Tibial artery (tissue), 4 donors: ENCODE data around the gene DTNB.

Experiments
- DNase-seq, 2 donors: peaks; one replicate each; pipeline ENCODE4 v3.0.0-alpha.2; 2019
- H3K27ac ChIP-seq, 2 donors: fragments of 200-600 bp; sonication (generic) in 1 of 2; 1 replicate in 1 of 2; 2 replicates in 1 of 2; pipeline ENCODE4 v1.5.1; 2018 to 2019; ENCODE audit warnings: mild to moderate bottlenecking in 1 of 2
- H3K27me3 ChIP-seq, 2 donors: fragments of 200-600 bp; sonication (generic) in 1 of 2; one replicate each; pipeline versions ENCODE4 v1.5.1 to v1.6.0; 2016 to 2019
- H3K36me3 ChIP-seq, 3 donors: fragments of 200-600 bp; sonication (generic) in 2 of 3; one replicate each; pipeline ENCODE4 v1.5.1; 2016 to 2019; ENCODE audit warnings: mild to moderate bottlenecking in 2 of 3
- H3K4me1 ChIP-seq, 4 donors: fragments of 200-600 bp; sonication (generic) in 2 of 4; 1 replicate in 3 of 4; 2 replicates in 1 of 4; pipeline ENCODE4 v1.5.1; 2016 to 2019
- H3K4me3 ChIP-seq, 2 donors: fragments of 200-600 bp; sonication (generic) in 1 of 2; 1 replicate in 1 of 2; 2 replicates in 1 of 2; pipeline ENCODE4 v1.5.1; 2018 to 2019; ENCODE audit warnings: mild to moderate bottlenecking in 2 of 2
- H3K9me3 ChIP-seq, 3 donors: fragments of 200-600 bp; sonication (generic) in 1 of 3; one replicate each; pipeline ENCODE4 v1.5.1; 2016 to 2019
- intact Hi-C: fragments of 100-400 bp; cut with DNase I; formaldehyde crosslinking; loops from one replicate; pipeline ENCODE4 v1.15.0; 2023; ENCODE audit warnings: low total_unique reads
- TF ChIP-seq, protein P1 (sequence below), 2 experiments: fragments of 200-600 bp in 1 of 2; fragments of 450-650 bp in 1 of 2; IDR thresholded peaks; one replicate each; pipeline ENCODE4 v1.5.1; 2017 to 2019; ENCODE audit warnings: antibody characterized with exemption in 2 of 2, mild to moderate bottlenecking in 1 of 2, moderate library complexity in 1 of 2

Gene DTNB

DNA sequence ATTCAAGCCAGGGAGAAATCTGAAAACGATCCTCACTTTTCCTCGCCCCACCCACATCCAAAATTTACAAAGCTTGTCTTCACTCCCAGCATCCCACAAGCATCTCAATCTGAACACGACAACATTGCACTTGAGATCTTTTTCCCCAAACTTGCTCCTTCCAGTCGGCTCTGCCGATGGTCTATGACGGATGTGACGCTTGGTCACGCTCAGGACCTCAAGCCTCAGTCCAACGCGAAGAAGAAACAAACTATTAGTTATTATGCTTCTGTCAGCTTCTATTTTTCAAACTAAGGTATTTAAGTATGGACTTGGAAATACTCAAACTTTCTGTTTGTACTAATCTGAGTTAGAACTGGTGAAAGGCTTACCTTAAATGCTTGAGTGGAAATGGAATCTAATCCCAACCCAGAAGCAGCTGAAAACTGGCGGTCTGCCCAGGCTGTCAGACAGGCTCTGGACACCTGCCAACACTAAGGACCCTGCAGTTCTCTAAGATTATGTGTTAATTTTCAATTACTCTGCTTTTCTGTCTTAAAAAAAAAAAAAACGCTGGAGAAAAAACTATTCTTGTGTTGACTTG lies 199.5 kb downstream of the DTNB start:
- peaks cover 0 to 13% (median 0%) of the 10 kb centered on the region in 3 donors for H3K36me3 ChIP-seq
- H3K27me3 ChIP-seq = no peaks in the 10 kb centered on the region
- H3K4me1 ChIP-seq = peaks cover 0 to 4% (median 0%) of the 10 kb centered on the region in 4 donors
- intact Hi-C loops = no loop called here
- no peak overlapping the region for H3K4me3 ChIP-seq
- H3K9me3 ChIP-seq = peaks cover 0 to 16% (median 13%) of the 10 kb centered on the region in 3 donors
- DNase-seq = no peak
- H3K27ac ChIP-seq = no peak overlapping the region
- TF ChIP-seq, protein P1, sequence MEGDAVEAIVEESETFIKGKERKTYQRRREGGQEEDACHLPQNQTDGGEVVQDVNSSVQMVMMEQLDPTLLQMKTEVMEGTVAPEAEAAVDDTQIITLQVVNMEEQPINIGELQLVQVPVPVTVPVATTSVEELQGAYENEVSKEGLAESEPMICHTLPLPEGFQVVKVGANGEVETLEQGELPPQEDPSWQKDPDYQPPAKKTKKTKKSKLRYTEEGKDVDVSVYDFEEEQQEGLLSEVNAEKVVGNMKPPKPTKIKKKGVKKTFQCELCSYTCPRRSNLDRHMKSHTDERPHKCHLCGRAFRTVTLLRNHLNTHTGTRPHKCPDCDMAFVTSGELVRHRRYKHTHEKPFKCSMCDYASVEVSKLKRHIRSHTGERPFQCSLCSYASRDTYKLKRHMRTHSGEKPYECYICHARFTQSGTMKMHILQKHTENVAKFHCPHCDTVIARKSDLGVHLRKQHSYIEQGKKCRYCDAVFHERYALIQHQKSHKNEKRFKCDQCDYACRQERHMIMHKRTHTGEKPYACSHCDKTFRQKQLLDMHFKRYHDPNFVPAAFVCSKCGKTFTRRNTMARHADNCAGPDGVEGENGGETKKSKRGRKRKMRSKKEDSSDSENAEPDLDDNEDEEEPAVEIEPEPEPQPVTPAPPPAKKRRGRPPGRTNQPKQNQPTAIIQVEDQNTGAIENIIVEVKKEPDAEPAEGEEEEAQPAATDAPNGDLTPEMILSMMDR (IDR thresholded peaks at IDR 0.05) = no peak

DNA sequence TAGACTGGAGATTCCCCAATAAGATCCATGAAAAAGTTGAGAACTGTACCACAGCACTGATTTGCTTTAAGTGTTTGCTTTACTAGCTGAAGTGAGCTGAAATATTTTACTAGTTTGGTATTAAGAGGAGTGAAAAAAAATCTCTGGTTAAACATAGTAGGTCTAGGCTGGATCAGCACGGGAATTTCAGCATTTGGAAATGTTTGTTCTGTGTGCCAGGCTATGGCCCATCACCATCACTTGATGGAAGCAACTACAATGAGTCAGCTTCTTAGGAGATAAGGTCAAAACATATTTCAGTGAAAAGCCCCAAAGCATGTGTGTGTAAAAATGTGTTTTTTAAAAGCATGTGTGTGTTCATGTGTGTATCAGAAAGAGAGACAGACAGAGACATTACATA lies 200.2 kb downstream of the DTNB start:
- DNase-seq = no peak
- H3K4me3 ChIP-seq = no peak overlapping the region

DNA sequence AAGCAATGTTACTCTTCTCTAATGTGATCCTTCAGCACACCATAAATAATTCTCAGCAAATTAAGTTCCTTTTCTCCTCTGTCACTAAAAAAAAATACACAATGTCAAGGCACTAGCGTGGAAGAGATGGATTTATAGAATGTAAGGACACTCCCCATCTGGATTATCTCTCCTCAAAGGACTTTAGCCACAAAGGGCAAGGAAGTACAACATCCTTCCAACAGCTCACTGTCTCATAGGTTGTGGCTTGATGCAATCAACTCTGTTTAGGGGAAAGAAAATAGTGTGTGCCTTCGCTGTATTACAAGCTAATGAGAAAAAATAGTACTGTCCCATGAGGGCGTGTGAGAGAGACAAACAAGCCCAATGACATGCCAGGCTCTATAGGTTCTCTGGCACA lies 202.6 kb downstream of the DTNB start:
- H3K4me1 ChIP-seq = peaks cover 0 to 4% (median 0%) of the 10 kb centered on the region in 4 donors
- no peak for DNase-seq
- no peaks in the 10 kb centered on the region for H3K27me3 ChIP-seq
- peaks cover 0 to 4% (median 0%) of the 10 kb centered on the region in 3 donors for H3K36me3 ChIP-seq
- intact Hi-C loops = no loop called here
- H3K9me3 ChIP-seq = peaks cover 0 to 7% (median 7%) of the 10 kb centered on the region in 3 donors
- TF ChIP-seq, protein P1 (IDR thresholded peaks at IDR 0.05) = no peak
- H3K27ac ChIP-seq = no peak overlapping the region
- H3K4me3 ChIP-seq = no peak overlapping the region

More for the DNA sequence above, 200.2 kb downstream of the DTNB start:
- intact Hi-C loops = no loop called here
- Histone ChIP-seq H3K27me3 (no peaks in the 10 kb centered on the region), H3K4me1 (peaks cover 0 to 4% (median 0%) of the 10 kb centered on the region in 4 donors), H3K36me3 (peaks cover 0 to 6% (median 0%) of the 10 kb centered on the region in 3 donors), H3K27ac (no peak overlapping the region), H3K9me3 (peaks cover 0 to 16% (median 13%) of the 10 kb centered on the region in 3 donors)
- TF ChIP-seq, protein P1 (IDR thresholded peaks at IDR 0.05) = no peak

DNA sequence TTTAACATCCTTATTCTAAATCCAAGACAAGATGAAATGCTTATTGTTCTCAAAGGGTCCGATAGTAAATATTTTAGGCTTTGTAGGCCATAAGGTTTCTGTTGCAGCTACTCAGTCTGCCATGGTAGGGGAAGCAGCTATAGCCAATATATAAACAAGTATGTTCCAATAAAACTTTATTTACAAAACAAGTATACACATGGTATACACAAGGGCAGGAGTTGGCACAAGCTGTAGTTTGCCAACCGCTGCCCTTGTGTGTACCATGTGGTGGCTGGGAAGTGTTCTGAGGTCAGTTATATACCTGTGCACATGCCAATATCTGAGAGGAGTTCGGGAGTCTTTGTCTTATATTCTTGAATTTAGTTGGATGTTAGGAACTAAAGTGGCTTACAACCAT lies 205.6 kb downstream of the DTNB start:
- Histone ChIP-seq H3K4me3 (no peak overlapping the region), H3K4me1 (no peaks in the 10 kb centered on the region), H3K27ac (no peak overlapping the region), H3K9me3 (no peaks in the 10 kb centered on the region), H3K36me3 (peaks cover 0 to 4% (median 0%) of the 10 kb centered on the region in 3 donors), H3K27me3 (no peaks in the 10 kb centered on the region)
- DNase-seq = no peak
- TF ChIP-seq, protein P1 (IDR thresholded peaks at IDR 0.05) = no peak
- intact Hi-C loops = no loop called here

DNA sequence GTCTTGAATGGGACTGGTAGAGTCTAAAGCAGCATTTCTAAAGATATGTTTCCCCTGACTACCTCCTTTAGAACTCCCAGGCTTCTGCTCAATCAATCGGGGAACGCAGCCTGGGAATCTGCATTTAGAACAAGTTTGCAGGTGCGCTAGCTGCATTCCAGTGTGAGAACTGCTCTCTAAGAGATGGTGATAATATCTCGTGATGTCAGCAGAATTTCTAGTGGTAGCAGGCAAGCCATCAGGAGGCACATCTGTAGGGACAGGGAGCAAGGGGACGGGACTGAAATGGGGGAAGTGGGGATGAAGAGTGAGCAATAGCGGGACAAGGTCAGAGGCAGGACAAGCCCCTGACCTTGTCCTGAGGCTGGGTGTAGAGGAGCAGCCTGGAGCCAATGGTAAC lies 211.4 kb downstream of the DTNB start:
- intact Hi-C loops = no loop called here
- Histone ChIP-seq H3K9me3 (no peaks in the 10 kb centered on the region), H3K27me3 (no peaks in the 10 kb centered on the region), H3K36me3 (no peaks in the 10 kb centered on the region), H3K27ac (no peak overlapping the region), H3K4me1 (peaks cover 0 to 7% (median 0%) of the 10 kb centered on the region in 4 donors), H3K4me3 (no peak overlapping the region)
- TF ChIP-seq, protein P1 (IDR thresholded peaks at IDR 0.05) = no peak
- DNase-seq = no peak
